Mucosa of stomach (tissue), 1 donor: ENCODE measurements around the gene CDKN2B-AS1.

Experiments
- H3K27me3 ChIP-seq: one replicate; pipeline ENCODE4 v1.7.0; 2013; ENCODE audit warnings: mild to moderate bottlenecking, low read length; ENCODE audit not compliant: control insufficient read depth, insufficient read depth
- H3K36me3 ChIP-seq: one replicate; pipeline ENCODE4 v1.7.0; 2013; ENCODE audit warnings: low read length; ENCODE audit not compliant: control insufficient read depth, insufficient read depth
- H3K4me1 ChIP-seq: one replicate; pipeline ENCODE4 v1.7.0; 2013; ENCODE audit warnings: mild to moderate bottlenecking, low read length; ENCODE audit not compliant: control insufficient read depth, insufficient read depth
- H3K4me3 ChIP-seq: one replicate; pipeline ENCODE4 v1.7.0; 2013; ENCODE audit warnings: low read length
- H3K9ac ChIP-seq: one replicate; pipeline ENCODE4 v1.7.0; 2013; ENCODE audit warnings: mild to moderate bottlenecking, low read length, moderate library complexity
- H3K9me3 ChIP-seq: one replicate; pipeline ENCODE4 v1.7.0; 2013; ENCODE audit warnings: mild to moderate bottlenecking, low read length, moderate library complexity; ENCODE audit not compliant: control insufficient read depth
- donor health status: Pancreatic carcinoma.

The CDKN2B-AS1 gene

GRCh38 chr9:22124263-22125011, 129.8 kb downstream of the CDKN2B-AS1 start:
- Histone ChIP-seq H3K27me3 (no peaks in the 10 kb centered on the region), H3K9me3 (no peaks in the 10 kb centered on the region), H3K4me3 (no peak overlapping the region), H3K36me3 (no peaks in the 10 kb centered on the region), H3K4me1 (peaks cover 4% of the 10 kb centered on the region), H3K9ac (no peak overlapping the region)

GRCh38 chr9:22129133-22129532, 134.5 kb downstream of the CDKN2B-AS1 start:
- Histone ChIP-seq H3K36me3 (no peaks in the 10 kb centered on the region), H3K4me1 (peaks cover 5% of the 10 kb centered on the region), H3K27me3 (no peaks in the 10 kb centered on the region), H3K9ac (no peak overlapping the region), H3K4me3 (no peak overlapping the region), H3K9me3 (no peaks in the 10 kb centered on the region)

GRCh38 chr9:22129633-22130032, 135.0 kb downstream of the CDKN2B-AS1 start:
- no peaks in the 10 kb centered on the region for H3K36me3 ChIP-seq
- peaks cover 5% of the 10 kb centered on the region for H3K4me1 ChIP-seq
- H3K4me3 ChIP-seq, result no peak overlapping the region
- H3K9ac ChIP-seq, result no peak overlapping the region
- no peaks in the 10 kb centered on the region for H3K27me3 ChIP-seq
- no peaks in the 10 kb centered on the region for H3K9me3 ChIP-seq

- Histone ChIP-seq H3K9ac (no peak overlapping the region), H3K36me3 (no peaks in the 10 kb centered on the region), H3K9me3 (no peaks in the 10 kb centered on the region), H3K4me3 (no peak overlapping the region), H3K4me1 (peaks cover 5% of the 10 kb centered on the region), H3K27me3 (no peaks in the 10 kb centered on the region)
Observed at GRCh38 chr9:22131817-22132216, 137.2 kb downstream of the CDKN2B-AS1 start.

GRCh38 chr9:22134390-22134789, 139.8 kb downstream of the CDKN2B-AS1 start:
- no peaks in the 10 kb centered on the region for H3K9me3 ChIP-seq
- H3K36me3 ChIP-seq, result no peaks in the 10 kb centered on the region
- no peak overlapping the region for H3K9ac ChIP-seq

GRCh38 chr9:22136461-22137096, 142.0 kb downstream of the CDKN2B-AS1 start:
- Histone ChIP-seq H3K4me3 (no peak overlapping the region), H3K9me3 (no peaks in the 10 kb centered on the region), H3K27me3 (no peaks in the 10 kb centered on the region), H3K9ac (no peak overlapping the region), H3K4me1 (no peaks in the 10 kb centered on the region), H3K36me3 (no peaks in the 10 kb centered on the region)

More at GRCh38 chr9:22134390-22134789, 139.8 kb downstream of the CDKN2B-AS1 start:
- H3K4me3 ChIP-seq, result no peak overlapping the region
- peaks cover under 1% of the 10 kb centered on the region for H3K4me1 ChIP-seq
- no peaks in the 10 kb centered on the region for H3K27me3 ChIP-seq

- H3K9me3 ChIP-seq, result no peaks in the 10 kb centered on the region
- no peaks in the 10 kb centered on the region for H3K36me3 ChIP-seq
- no peaks in the 10 kb centered on the region for H3K4me1 ChIP-seq
- H3K27me3 ChIP-seq, result no peaks in the 10 kb centered on the region
- H3K4me3 ChIP-seq, result no peak overlapping the region
- no peak overlapping the region for H3K9ac ChIP-seq
Observed at GRCh38 chr9:22138956-22139660, 144.5 kb downstream of the CDKN2B-AS1 start.

GRCh38 chr9:22141908-22142307, 147.3 kb downstream of the CDKN2B-AS1 start:
- Histone ChIP-seq H3K27me3 (no peaks in the 10 kb centered on the region), H3K4me3 (no peak overlapping the region), H3K9ac (no peak overlapping the region), H3K36me3 (no peaks in the 10 kb centered on the region), H3K4me1 (no peaks in the 10 kb centered on the region), H3K9me3 (no peaks in the 10 kb centered on the region)

- Histone ChIP-seq H3K9me3 (no peaks in the 10 kb centered on the region), H3K9ac (no peak overlapping the region), H3K36me3 (no peaks in the 10 kb centered on the region), H3K27me3 (no peaks in the 10 kb centered on the region), H3K4me1 (no peaks in the 10 kb centered on the region), H3K4me3 (no peak overlapping the region)
Observed at GRCh38 chr9:22142671-22143070, 148.1 kb downstream of the CDKN2B-AS1 start.

- no peaks in the 10 kb centered on the region for H3K4me1 ChIP-seq
- H3K9ac ChIP-seq, result no peak overlapping the region
- no peak overlapping the region for H3K4me3 ChIP-seq
- H3K27me3 ChIP-seq, result no peaks in the 10 kb centered on the region
- H3K9me3 ChIP-seq, result no peaks in the 10 kb centered on the region
- no peaks in the 10 kb centered on the region for H3K36me3 ChIP-seq
Observed at GRCh38 chr9:22143799-22144625, 149.4 kb downstream of the CDKN2B-AS1 start.

- no peaks in the 10 kb centered on the region for H3K27me3 ChIP-seq
- H3K36me3 ChIP-seq, result no peaks in the 10 kb centered on the region
- no peak overlapping the region for H3K4me3 ChIP-seq
- H3K4me1 ChIP-seq, result no peaks in the 10 kb centered on the region
- H3K9me3 ChIP-seq, result no peaks in the 10 kb centered on the region
- H3K9ac ChIP-seq, result no peak overlapping the region
Observed at GRCh38 chr9:22146604-22147003, 152.0 kb downstream of the CDKN2B-AS1 start.
